Mesendoderm (in vitro differentiated cells): ENCODE data around the gene DYNC1I2.
"Not testable (repeated sequence)": the region's sequence is repeated elsewhere in the genome, so short reads cannot be mapped to it uniquely, and the experiment has no call there.

Experiments
- DNase-seq: peaks from one replicate; pipeline ENCODE4 v3.0.0; 2013
- H2AK5ac ChIP-seq: 2 replicates; pipeline ENCODE4 v1.6.1; 2013; ENCODE audit warnings: low read length, inconsistent platforms
- H2BK120ac ChIP-seq: 2 replicates; pipeline ENCODE4 v1.6.1; 2013; ENCODE audit warnings: low read depth, mild to moderate bottlenecking, low read length, moderate library complexity, mixed read lengths
- H2BK15ac ChIP-seq: replicated peaks from 2 replicates; pipeline ENCODE4 v1.6.1; 2013; ENCODE audit warnings: low read depth, mild to moderate bottlenecking, moderate library complexity
- H2BK5ac ChIP-seq: 2 replicates; pipeline ENCODE4 v1.6.1; 2013; ENCODE audit warnings: low read length, inconsistent platforms
- H3K18ac ChIP-seq: 2 replicates; pipeline ENCODE4 v1.6.1; 2013; ENCODE audit warnings: mild to moderate bottlenecking, low read length, mixed read lengths
- H3K23ac ChIP-seq: one replicate; pipeline ENCODE4 v1.6.1; 2013; ENCODE audit warnings: low read length
- H3K27ac ChIP-seq: 2 replicates; pipeline ENCODE4 v1.5.1; 2013; ENCODE audit warnings: low read depth, mild to moderate bottlenecking, inconsistent platforms, low read length, moderate library complexity
- H3K27me3 ChIP-seq: 2 replicates; pipeline ENCODE4 v1.6.1; 2013; ENCODE audit warnings: low read length, control low read depth, mild to moderate bottlenecking, inconsistent platforms; ENCODE audit not compliant: insufficient read depth, poor library complexity
- H3K36me3 ChIP-seq: 2 replicates; pipeline ENCODE4 v1.6.1; 2013; ENCODE audit warnings: low read length, inconsistent platforms; ENCODE audit not compliant: control insufficient read depth, insufficient read depth
- H3K4ac ChIP-seq: one replicate; pipeline ENCODE4 v1.6.1; 2013; ENCODE audit warnings: low read depth, mild to moderate bottlenecking, low read length, moderate library complexity
- H3K4me1 ChIP-seq: 2 replicates; pipeline ENCODE4 v1.6.1; 2013; ENCODE audit warnings: low read depth, low read length, inconsistent platforms; ENCODE audit not compliant: control insufficient read depth
- H3K4me2 ChIP-seq: 2 replicates; pipeline ENCODE4 v1.6.1; 2013; ENCODE audit warnings: low read length
- H3K4me3 ChIP-seq: 2 replicates; pipeline ENCODE4 v1.5.1; 2013; ENCODE audit warnings: mild to moderate bottlenecking, low read length
- H3K56ac ChIP-seq: one replicate; pipeline ENCODE4 v1.6.1; 2013; ENCODE audit warnings: low read length
- H3K79me1 ChIP-seq: 2 replicates; pipeline ENCODE4 v1.6.1; 2013; ENCODE audit warnings: low read length, inconsistent platforms
- H3K79me2 ChIP-seq: 2 replicates; pipeline ENCODE4 v1.6.1; 2013; ENCODE audit warnings: mild to moderate bottlenecking, low read length; ENCODE audit not compliant: control insufficient read depth, insufficient read depth
- H3K9ac ChIP-seq: 2 replicates; pipeline ENCODE4 v1.6.1; 2013; ENCODE audit warnings: low read length, inconsistent platforms
- H4K5ac ChIP-seq: one replicate; pipeline ENCODE4 v1.6.1; 2013; ENCODE audit warnings: low read length
- H4K8ac ChIP-seq: one replicate; pipeline ENCODE4 v1.6.1; 2013; ENCODE audit warnings: low read depth, mild to moderate bottlenecking, control low read depth, low read length, moderate library complexity
- WGBS: extraction: QIAGEN DNeasy Blood & Tissue Kit; methylation state at CpG from one replicate; pipeline ENCODE4 v1.1.7; 2013; ENCODE audit warnings: low lambda C conversion rate, missing lambda C conversion rate; ENCODE audit not compliant: insufficient coverage; ENCODE audit errors: extremely low coverage; 5-methylcytosine and 5-hydroxymethylcytosine counted together

Gene DYNC1I2

DNA sequence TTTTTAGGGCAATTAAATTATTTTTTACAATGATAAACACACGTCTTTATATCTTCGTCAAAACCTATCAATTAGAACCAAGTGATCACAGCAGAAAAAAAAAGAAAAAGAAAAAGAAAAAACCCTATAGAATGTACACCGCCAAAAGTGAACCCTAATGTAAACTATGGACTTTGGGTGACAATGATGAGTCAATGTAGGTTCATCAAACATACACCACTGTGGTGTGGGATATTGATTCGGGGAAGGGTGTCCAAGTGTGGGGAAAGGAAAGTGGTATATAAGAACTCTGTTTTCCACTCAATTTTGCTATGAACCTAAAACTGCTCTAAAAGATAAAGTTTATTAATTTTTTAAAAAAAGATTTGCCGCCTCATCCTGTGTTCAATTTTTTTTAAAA is 85.1 kb downstream of the DYNC1I2 start:
- Histone ChIP-seq H2BK15ac (no peak overlapping the region), H4K5ac (no peak overlapping the region), H3K4me3 (no peak overlapping the region), H3K27ac (no peak overlapping the region), H3K27me3 (no peaks in the 10 kb centered on the region), H2AK5ac (no peak overlapping the region), H2BK120ac (no peak overlapping the region), H2BK5ac (no peak overlapping the region), H3K4me2 (no peak overlapping the region), H3K36me3 (no peaks in the 10 kb centered on the region), H3K79me1 (no peaks in the 10 kb centered on the region), H4K8ac (no peak overlapping the region), H3K79me2 (no peaks in the 10 kb centered on the region), H3K18ac (no peak overlapping the region), H3K4me1 (no peaks in the 10 kb centered on the region), H3K23ac (no peak overlapping the region), H3K56ac (no peak overlapping the region), H3K4ac (no peak overlapping the region), H3K9ac (no peak overlapping the region)
- no CpG with 5 or more reads among the region's 5 CpGs for WGBS
- no peak for DNase-seq

DNA sequence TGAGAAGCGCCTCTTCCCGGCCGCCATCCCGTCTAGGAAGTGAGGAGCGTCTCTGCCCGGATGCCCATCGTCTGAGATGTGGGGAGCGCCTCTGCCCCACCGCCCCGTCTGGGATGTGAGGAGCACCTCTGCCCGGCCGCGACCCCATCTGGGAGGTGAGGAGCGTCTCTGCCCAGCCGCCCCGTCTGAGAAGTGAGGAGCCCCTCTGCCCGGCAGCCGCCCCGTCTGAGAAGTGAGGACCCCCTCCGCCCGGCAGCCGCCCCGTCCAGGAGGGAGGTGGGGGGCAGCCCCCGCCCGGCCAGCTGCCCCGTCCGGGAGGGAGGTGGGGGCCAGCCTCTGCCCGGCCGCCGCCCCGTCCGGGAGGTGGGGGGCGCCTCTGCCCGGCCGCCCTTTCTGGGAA is 87.3 kb downstream of the DYNC1I2 start:
- not testable (repeated sequence) for H3K4me2 ChIP-seq, H2BK5ac ChIP-seq, H3K27me3 ChIP-seq, H3K23ac ChIP-seq, H3K9ac ChIP-seq, DNase-seq, H3K4ac ChIP-seq, H4K8ac ChIP-seq, H2BK120ac ChIP-seq, H2AK5ac ChIP-seq, H2BK15ac ChIP-seq, H4K5ac ChIP-seq, H3K79me2 ChIP-seq, H3K4me3 ChIP-seq, H3K79me1 ChIP-seq, H3K4me1 ChIP-seq, H3K56ac ChIP-seq, H3K18ac ChIP-seq, H3K27ac ChIP-seq, H3K36me3 ChIP-seq
- no CpG with 5 or more reads among the region's 35 CpGs for whole genome bisulfite sequencing

- H2AK5ac ChIP-seq, result no peak overlapping the region
- no peak overlapping the region for H3K4ac ChIP-seq
- H3K27ac ChIP-seq, result no peak overlapping the region
- H2BK5ac ChIP-seq, result no peak overlapping the region
- H3K4me2 ChIP-seq, result no peak overlapping the region
- WGBS, result no CpG with 5 or more reads among the region's 3 CpGs
- no peak overlapping the region for H3K56ac ChIP-seq
- H2BK120ac ChIP-seq, result no peak overlapping the region
- H3K4me1 ChIP-seq, result no peaks in the 10 kb centered on the region
- no peak overlapping the region for H3K4me3 ChIP-seq
- H4K5ac ChIP-seq, result no peak overlapping the region
- no peaks in the 10 kb centered on the region for H3K79me2 ChIP-seq
- H3K36me3 ChIP-seq, result no peaks in the 10 kb centered on the region
- H3K9ac ChIP-seq, result no peak overlapping the region
- DNase-seq, result no peak
- no peak overlapping the region for H2BK15ac ChIP-seq
- no peaks in the 10 kb centered on the region for H3K27me3 ChIP-seq
- H3K18ac ChIP-seq, result no peak overlapping the region
- no peaks in the 10 kb centered on the region for H3K79me1 ChIP-seq
- no peak overlapping the region for H3K23ac ChIP-seq
- no peak overlapping the region for H4K8ac ChIP-seq
Observed at GRCh38 chr2:171778515-171778914, 91.2 kb downstream of the DYNC1I2 start.

- H2BK5ac ChIP-seq, result no peak overlapping the region
- H2AK5ac ChIP-seq, result no peak overlapping the region
- H3K79me2 ChIP-seq, result no peaks in the 10 kb centered on the region
- DNase-seq, result no peak
- no peak overlapping the region for H3K4ac ChIP-seq
- no peak overlapping the region for H2BK120ac ChIP-seq
- H3K27ac ChIP-seq, result no peak overlapping the region
- H2BK15ac ChIP-seq, result no peak overlapping the region
- no peak overlapping the region for H3K23ac ChIP-seq
- no peak overlapping the region for H4K8ac ChIP-seq
- H3K9ac ChIP-seq, result no peak overlapping the region
- H3K4me1 ChIP-seq, result no peaks in the 10 kb centered on the region
- no peak overlapping the region for H3K4me3 ChIP-seq
- H3K36me3 ChIP-seq, result no peaks in the 10 kb centered on the region
- H3K18ac ChIP-seq, result no peak overlapping the region
- H3K4me2 ChIP-seq, result no peak overlapping the region
- H3K27me3 ChIP-seq, result no peaks in the 10 kb centered on the region
- no peak overlapping the region for H4K5ac ChIP-seq
- no peak overlapping the region for H3K56ac ChIP-seq
- H3K79me1 ChIP-seq, result no peaks in the 10 kb centered on the region
- no CpG with 5 or more reads among the region's 3 CpGs for WGBS
Observed at GRCh38 chr2:171785450-171785849, 98.2 kb downstream of the DYNC1I2 start.

- Histone ChIP-seq H3K18ac (no peak overlapping the region), H2AK5ac (no peak overlapping the region), H3K9ac (no peak overlapping the region), H3K79me2 (no peaks in the 10 kb centered on the region), H4K8ac (no peak overlapping the region), H3K27ac (no peak overlapping the region), H3K23ac (no peak overlapping the region), H3K56ac (no peak overlapping the region), H3K79me1 (no peaks in the 10 kb centered on the region), H2BK5ac (no peak overlapping the region), H3K27me3 (no peaks in the 10 kb centered on the region), H3K4ac (no peak overlapping the region), H3K4me2 (no peak overlapping the region), H2BK15ac (no peak overlapping the region), H3K4me3 (no peak overlapping the region), H3K36me3 (no peaks in the 10 kb centered on the region), H2BK120ac (no peak overlapping the region), H4K5ac (no peak overlapping the region), H3K4me1 (peaks cover 3% of the 10 kb centered on the region)
- peak; percentile 49 for DNase-seq
- no CpG with 5 or more reads among the region's 11 CpGs for WGBS
Observed at GRCh38 chr2:171787333-171788072, 100.2 kb downstream of the DYNC1I2 start.
